Keratinocyte (primary cell): ENCODE data around the gene FOXJ3. TPM values are rescaled to one million over a fixed set of nuclear protein-coding genes. Genes with fewer than 3 reads are reported as not detected.

ENCODE experiments used
- DNase-seq: peaks from one replicate; pipeline ENCODE4 v3.0.0-alpha.2; 2011; ENCODE audit warnings: low read depth, missing footprints, low spot score
- FAIRE-seq: peaks from 2 replicates; lab custom pipeline; 2011; peaks lifted over from hg19 to GRCh38; lab: Jason Lieb, UNC
- H2AFZ ChIP-seq: 2 replicates; pipeline ENCODE4 v1.6.0; 2012; ENCODE audit warnings: low read length, control low read depth, inconsistent platforms; ENCODE audit not compliant: control insufficient read depth
- H3K27ac ChIP-seq: 2 replicates; pipeline ENCODE4 v1.5.1; 2011; ENCODE audit warnings: low read length; ENCODE audit not compliant: control insufficient read depth, insufficient read depth
- H3K27me3 ChIP-seq: 3 replicates; pipeline ENCODE4 v1.6.0; 2011; ENCODE audit warnings: low read length; ENCODE audit not compliant: control insufficient read depth, insufficient read depth; ENCODE audit errors: extremely low read depth
- H3K36me3 ChIP-seq, 2 experiments: 2 replicates in 1 of 2; 3 replicates in 1 of 2; pipeline ENCODE4 v1.5.1; 2011; ENCODE audit warnings: low read length in 2 of 2, mild to moderate bottlenecking in 1 of 2; ENCODE audit not compliant: control insufficient read depth in 2 of 2, insufficient read depth in 2 of 2; ENCODE audit errors: extremely low read depth in 1 of 2
- H3K4me1 ChIP-seq: 3 replicates; pipeline ENCODE4 v1.5.1; 2011; ENCODE audit warnings: low read length; ENCODE audit not compliant: control insufficient read depth, insufficient read depth; ENCODE audit errors: extremely low read depth
- H3K4me2 ChIP-seq: 3 replicates; pipeline ENCODE4 v1.6.0; 2011; ENCODE audit warnings: low read depth, low read length; ENCODE audit not compliant: control insufficient read depth, insufficient read depth; ENCODE audit errors: extremely low read depth
- H3K4me3 ChIP-seq, 3 experiments: fragments of 200-600 bp in 1 of 3; sonication (generic) in 1 of 3; 2 replicates in 2 of 3; 3 replicates in 1 of 3; pipeline ENCODE4 v1.5.1; 2011 to 2016; ENCODE audit warnings: low read length in 3 of 3, mild to moderate bottlenecking in 3 of 3, control low read depth in 2 of 3, inconsistent platforms in 1 of 3, low read depth in 1 of 3, mixed read lengths in 1 of 3, mixed run types in 1 of 3, moderate library complexity in 1 of 3; ENCODE audit not compliant: control insufficient read depth in 2 of 3, insufficient read depth in 2 of 3; ENCODE audit errors: extremely low read depth in 1 of 3
- H3K79me2 ChIP-seq: 2 replicates; pipeline ENCODE4 v1.6.0; 2012; ENCODE audit warnings: low read length; ENCODE audit not compliant: control insufficient read depth, insufficient read depth
- H3K9ac ChIP-seq: 3 replicates; pipeline ENCODE4 v1.6.0; 2011; ENCODE audit warnings: low read length; ENCODE audit not compliant: control insufficient read depth, insufficient read depth; ENCODE audit errors: extremely low read depth
- H3K9me1 ChIP-seq: 3 replicates; pipeline ENCODE4 v1.6.0; 2011; ENCODE audit warnings: low read length; ENCODE audit not compliant: control insufficient read depth, insufficient read depth; ENCODE audit errors: extremely low read depth
- H3K9me3 ChIP-seq: 2 replicates; pipeline ENCODE4 v1.5.1; 2012; ENCODE audit warnings: low read depth, low read length; ENCODE audit not compliant: control insufficient read depth
- H4K20me1 ChIP-seq: 3 replicates; pipeline ENCODE4 v1.6.0; 2011; ENCODE audit warnings: low read length; ENCODE audit not compliant: control insufficient read depth, insufficient read depth; ENCODE audit errors: extremely low read depth
- EZH2 ChIP-seq: IDR thresholded peaks from one replicate; pipeline ENCODE4 v1.6.1; 2012; ENCODE audit warnings: inconsistent platforms, mild to moderate bottlenecking, low read length, moderate library complexity
- dilution Hi-C: fragments of 300-500 bp; cut with MboI; formaldehyde crosslinking; loops from one replicate; pipeline ENCODE4 v1.7.0; 2020; ENCODE audit warnings: low sequenced_read_pairs; ENCODE audit not compliant: extremely low pct_ligation_motif_present
- polyA plus RNA-seq, 5 experiments: library from polyadenylated mRNA; depleted of rRNA in 3 of 5; stranded (reverse) in 3 of 5; stranded (forward) in 1 of 5; unstranded in 1 of 5; fragments of >200 nt; gene quantifications; 1 replicate in 1 of 5; 2 replicates in 3 of 5; 3 replicates in 1 of 5; pipeline versions ENCODE4 v1.2.1 to v1.2.3, GENCODE V29; 2011 to 2012; ENCODE audit warnings: missing spikeins in 2 of 5, low read depth in 1 of 5, low replicate concordance in 1 of 5
- TF ChIP-seq, protein P1 (sequence below), 3 experiments: IDR thresholded peaks in 1 of 3; conservative IDR thresholded peaks in 1 of 3; optimal IDR thresholded peaks in 1 of 3; 2 replicates in 2 of 3; 3 replicates in 1 of 3; pipeline versions ENCODE3 to v1.5.1; 2011; ENCODE audit warnings: low read length in 3 of 3, mild to moderate bottlenecking in 3 of 3, moderate library complexity in 2 of 3, control low read depth in 1 of 3, inconsistent platforms in 1 of 3; ENCODE audit not compliant: insufficient read depth in 2 of 3; ENCODE audit errors: extremely low read depth in 1 of 3

FOXJ3 gene
- polyA plus RNA-seq, 1 donor (not counting 4 experiments of a cell fraction or from before 2014, with no cell fraction given), result 40.2 TPM

DNA sequence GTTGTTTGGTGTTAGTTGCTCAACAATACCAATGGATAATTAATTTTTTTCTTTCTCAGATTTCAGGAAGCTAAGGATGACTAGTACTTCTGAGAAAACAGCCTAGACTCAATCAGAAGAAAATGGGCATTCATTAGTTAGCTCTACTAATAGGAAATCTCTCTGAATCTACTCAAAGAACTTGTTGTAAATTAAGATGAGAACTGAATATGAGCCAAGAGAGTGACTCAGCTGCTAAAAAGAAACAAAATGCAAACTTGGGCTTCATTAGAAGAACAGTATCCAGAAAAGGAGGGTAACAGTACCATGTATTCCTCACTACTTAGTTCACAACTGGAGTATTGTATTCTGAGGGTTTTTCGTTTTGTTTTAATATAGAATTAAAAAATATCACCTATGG lies 12.5 kb downstream of the FOXJ3 start:
- Histone ChIP-seq H3K4me2 (no peak overlapping the region), H3K9me1 (no peaks in the 10 kb centered on the region), H3K79me2 (peaks cover 94% of the 10 kb centered on the region), H3K4me3 (no peak overlapping the region), H2AFZ (no peak overlapping the region), H3K27ac (no peak overlapping the region), H4K20me1 (peaks cover 19% of the 10 kb centered on the region), H3K36me3 (no peaks in the 10 kb centered on the region), H3K27me3 (no peaks in the 10 kb centered on the region), H3K9ac (no peak overlapping the region), H3K4me1 (peaks cover 13% of the 10 kb centered on the region), H3K9me3 (no peaks in the 10 kb centered on the region)
- FAIRE-seq (no peak), DNase-seq (no peak)
- TF ChIP-seq, protein P1, sequence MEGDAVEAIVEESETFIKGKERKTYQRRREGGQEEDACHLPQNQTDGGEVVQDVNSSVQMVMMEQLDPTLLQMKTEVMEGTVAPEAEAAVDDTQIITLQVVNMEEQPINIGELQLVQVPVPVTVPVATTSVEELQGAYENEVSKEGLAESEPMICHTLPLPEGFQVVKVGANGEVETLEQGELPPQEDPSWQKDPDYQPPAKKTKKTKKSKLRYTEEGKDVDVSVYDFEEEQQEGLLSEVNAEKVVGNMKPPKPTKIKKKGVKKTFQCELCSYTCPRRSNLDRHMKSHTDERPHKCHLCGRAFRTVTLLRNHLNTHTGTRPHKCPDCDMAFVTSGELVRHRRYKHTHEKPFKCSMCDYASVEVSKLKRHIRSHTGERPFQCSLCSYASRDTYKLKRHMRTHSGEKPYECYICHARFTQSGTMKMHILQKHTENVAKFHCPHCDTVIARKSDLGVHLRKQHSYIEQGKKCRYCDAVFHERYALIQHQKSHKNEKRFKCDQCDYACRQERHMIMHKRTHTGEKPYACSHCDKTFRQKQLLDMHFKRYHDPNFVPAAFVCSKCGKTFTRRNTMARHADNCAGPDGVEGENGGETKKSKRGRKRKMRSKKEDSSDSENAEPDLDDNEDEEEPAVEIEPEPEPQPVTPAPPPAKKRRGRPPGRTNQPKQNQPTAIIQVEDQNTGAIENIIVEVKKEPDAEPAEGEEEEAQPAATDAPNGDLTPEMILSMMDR (optimal IDR thresholded peaks at IDR 0.05 in 1 of 3, IDR thresholded peaks at IDR 0.05 in 1 of 3, conservative IDR thresholded peaks at IDR 0.05 in 1 of 3; ENCODE audit: extremely low read depth in 1 of 3, insufficient read depth in 2 of 3, low read length in 3 of 3), result no peak
- TF ChIP-seq EZH2, result no peak
- dilution Hi-C loops, result no loop called here

DNA sequence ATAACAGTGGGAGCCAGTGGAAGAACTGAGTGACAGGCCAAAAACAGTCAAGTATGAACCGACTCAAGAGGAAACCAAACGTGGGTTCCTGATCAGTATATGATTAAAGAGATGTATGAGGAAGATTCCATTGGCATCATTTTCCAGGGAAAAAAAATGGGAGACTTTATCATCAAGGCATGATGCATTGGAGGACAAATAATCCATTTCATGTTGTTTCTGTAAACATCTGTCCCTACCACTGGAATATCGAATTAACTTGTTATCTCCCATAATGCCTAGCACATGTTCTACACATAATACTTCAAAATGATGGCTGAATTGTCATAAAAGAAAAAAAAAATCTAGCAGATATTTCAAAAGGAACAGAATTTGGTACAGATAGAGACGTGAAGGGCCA lies 13.3 kb downstream of the FOXJ3 start:
- Histone ChIP-seq H3K27ac (no peak overlapping the region), H3K4me1 (peaks cover 13% of the 10 kb centered on the region), H3K9ac (no peak overlapping the region), H3K4me2 (no peak overlapping the region), H3K9me1 (no peaks in the 10 kb centered on the region), H2AFZ (no peak overlapping the region), H3K27me3 (no peaks in the 10 kb centered on the region), H3K36me3 (no peaks in the 10 kb centered on the region), H3K79me2 (peaks cover 93% of the 10 kb centered on the region), H4K20me1 (peaks cover 18% of the 10 kb centered on the region), H3K9me3 (no peaks in the 10 kb centered on the region), H3K4me3 (no peak overlapping the region)
- DNase-seq, result no peak
- dilution Hi-C loops, result no loop called here
- no peak for FAIRE-seq
- TF ChIP-seq, protein P1 (optimal IDR thresholded peaks at IDR 0.05 in 1 of 3, IDR thresholded peaks at IDR 0.05 in 1 of 3, conservative IDR thresholded peaks at IDR 0.05 in 1 of 3; ENCODE audit: extremely low read depth in 1 of 3, insufficient read depth in 2 of 3, low read length in 3 of 3), result no peak
- TF ChIP-seq EZH2, result no peak
